Mammary epithelial cell (primary cell): ENCODE results near the gene SMYD3.

Experiments used
- CTCF ChIP-seq, 2 donors: IDR thresholded peaks in 1 of 2; conservative IDR thresholded peaks in 1 of 2; 2 replicates each; pipeline ENCODE4 v1.5.1; 2011 to 2012; ENCODE audit warnings: inconsistent platforms in 2 of 2, low read length in 2 of 2, mild to moderate bottlenecking in 2 of 2, control low read depth in 1 of 2, low read depth in 1 of 2; ENCODE audit not compliant: insufficient read depth in 1 of 2; ENCODE audit errors: extremely low read depth in 1 of 2
- EZH2 ChIP-seq: IDR thresholded peaks from 2 replicates; pipeline ENCODE4 v1.6.1; 2012; ENCODE audit warnings: low read length, inconsistent platforms, borderline replicate concordance

- TF ChIP-seq CTCF (conservative IDR thresholded peaks at IDR 0.05 in 1 of 2, IDR thresholded peaks at IDR 0.05 in 1 of 2; ENCODE audit: extremely low read depth in 1 of 2, insufficient read depth in 1 of 2, low read depth in 1 of 2, low read length in 2 of 2), result no peak
- TF ChIP-seq EZH2, result no peak
Observed at GRCh38 chr1:246126580-246126979, 380.5 kb downstream of the SMYD3 start.
